ENCODE measurements around the gene PDP2. TPM values are rescaled to one million over a fixed set of nuclear protein-coding genes. Genes with fewer than 3 reads are reported as not detected.

Gene PDP2
- total RNA-seq, 2 donors from 2014 or later = 16.0 to 25.9 TPM

GRCh38 chr16:66899945-66900710 is 19.8 kb downstream of the PDP2 start:
- Histone ChIP-seq H3K4me3 (no peak overlapping the region), H3K27ac (peak overlapping the region; percentile 59), H3K27me3 (no peaks in the 10 kb centered on the region), H3K9me3 (no peaks in the 10 kb centered on the region), H3K9ac (ENCODE audit: low read depth in 2 of 2, low read length in 2 of 2) (peak overlapping the region in 1 of 2 donors; percentile 64), H3K36me3 (no peaks in the 10 kb centered on the region), H3K4me1 (peaks cover 22% of the 10 kb centered on the region)
- peak; percentile 93 for DNase-seq
- TF ChIP-seq CTCF (IDR thresholded peaks at IDR 0.05) = no peak
- intact Hi-C loops (cut with DNase I) = loop anchor here (5.0 kb wide), 1 partner anchor 32 kb away; the partner anchor contains the start of gene CIAO2B

DNA sequence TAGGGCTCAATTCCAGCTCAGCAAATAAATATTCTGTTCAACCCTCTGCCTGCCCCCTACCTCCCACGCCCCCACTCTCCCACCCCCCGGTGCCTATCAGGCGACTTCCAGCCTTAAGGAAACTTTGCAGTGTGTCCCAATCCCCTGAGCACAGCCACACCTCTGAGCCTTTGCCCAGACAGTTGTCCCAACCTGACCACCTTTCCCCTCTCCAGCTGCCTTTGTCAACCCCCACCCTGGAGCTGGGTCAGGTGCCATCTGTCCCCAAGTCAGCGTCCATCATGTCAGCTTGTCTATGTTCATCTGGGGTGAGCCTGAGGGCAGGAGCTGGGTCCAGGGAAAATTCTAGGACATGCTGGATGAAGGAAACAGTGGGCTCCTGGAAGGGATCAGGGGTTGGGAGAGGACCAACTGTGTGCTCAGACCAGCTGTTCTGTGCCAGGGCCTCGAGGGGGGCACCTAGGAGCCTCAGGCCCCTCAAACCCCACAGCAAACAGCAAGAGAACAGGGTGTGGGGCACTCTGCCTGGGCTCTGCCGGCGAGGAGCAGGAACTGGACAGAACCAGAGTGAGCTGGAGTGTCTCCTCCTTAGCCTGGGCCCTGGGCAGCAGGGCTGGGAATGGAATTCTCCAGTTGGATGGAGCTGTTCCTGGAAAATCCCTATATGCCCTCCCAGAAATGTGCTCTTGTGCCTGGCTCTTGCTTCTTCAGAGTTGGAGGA is 20.6 kb downstream of the PDP2 start:
- H3K4me1 ChIP-seq = peaks cover 15% of the 10 kb centered on the region
- peak; percentile 78 for DNase-seq
- intact Hi-C loops (cut with DNase I) = no loop called here
- no peak for TF ChIP-seq CTCF (IDR thresholded peaks at IDR 0.05)
- peak overlapping the region; percentile 59 for H3K27ac ChIP-seq
- no peak overlapping the region for H3K4me3 ChIP-seq
- H3K27me3 ChIP-seq = no peaks in the 10 kb centered on the region
- H3K9ac ChIP-seq (ENCODE audit: low read depth in 2 of 2, low read length in 2 of 2) = peak overlapping the region in 1 of 2 donors; percentile 64
- H3K36me3 ChIP-seq = no peaks in the 10 kb centered on the region
- no peaks in the 10 kb centered on the region for H3K9me3 ChIP-seq

DNA sequence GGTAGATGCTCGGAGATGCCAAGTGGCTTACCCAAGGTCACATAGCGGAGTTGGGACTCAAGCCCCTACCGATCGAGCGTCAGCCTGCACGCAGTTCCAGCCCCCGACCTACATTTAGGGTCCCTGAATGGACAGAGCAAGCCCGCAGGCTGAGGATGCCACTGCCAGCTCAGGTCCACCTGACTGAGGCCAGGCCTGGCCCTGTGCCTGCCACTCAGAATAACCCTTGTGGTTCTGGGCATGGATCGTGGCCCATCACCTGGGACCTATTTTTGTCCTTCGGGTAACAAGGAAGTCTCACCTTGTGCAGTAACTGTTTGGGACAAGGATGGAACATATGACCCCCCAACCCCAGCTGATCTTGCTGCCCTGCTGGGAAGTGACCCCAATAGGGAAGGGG is 21.3 kb downstream of the PDP2 start:
- TF ChIP-seq CTCF (IDR thresholded peaks at IDR 0.05) = no peak
- peak overlapping the region in 1 of 2 donors; percentile 64 for H3K9ac ChIP-seq (ENCODE audit: low read depth in 2 of 2, low read length in 2 of 2)
- no peak overlapping the region for H3K27ac ChIP-seq
- peaks cover 12% of the 10 kb centered on the region for H3K4me1 ChIP-seq
- DNase-seq = no peak
- no peaks in the 10 kb centered on the region for H3K36me3 ChIP-seq
- no peaks in the 10 kb centered on the region for H3K27me3 ChIP-seq
- no peak overlapping the region for H3K4me3 ChIP-seq
- intact Hi-C loops (cut with DNase I) = no loop called here
- H3K9me3 ChIP-seq = no peaks in the 10 kb centered on the region

- peaks cover 12% of the 10 kb centered on the region for H3K4me1 ChIP-seq
- H3K9ac ChIP-seq (ENCODE audit: low read depth in 2 of 2, low read length in 2 of 2) = no peak overlapping the region
- no peaks in the 10 kb centered on the region for H3K9me3 ChIP-seq
- no peak overlapping the region for H3K27ac ChIP-seq
- no peaks in the 10 kb centered on the region for H3K36me3 ChIP-seq
- TF ChIP-seq CTCF (IDR thresholded peaks at IDR 0.05) = no peak
- no peak for DNase-seq
- no peaks in the 10 kb centered on the region for H3K27me3 ChIP-seq
- intact Hi-C loops (cut with DNase I) = no loop called here
- no peak overlapping the region for H3K4me3 ChIP-seq
Observed at GRCh38 chr16:66902648-66903543, 22.6 kb downstream of the PDP2 start.

Data from colonic mucosa (tissue), 4 donors.